Esophagus (tissue), 2 donors: Measurements from ENCODE around the gene HTR2C. TPM values are rescaled to one million over a fixed set of nuclear protein-coding genes. Genes with fewer than 3 reads are reported as not detected.
"Not testable (repeated sequence)": the region's sequence is repeated elsewhere in the genome, so short reads cannot be mapped to it uniquely, and the experiment has no call there.

Source experiments
- H3K27ac ChIP-seq, 2 donors: one replicate each; pipeline ENCODE4 v1.5.1; 2013; ENCODE audit warnings: low read depth in 2 of 2, mild to moderate bottlenecking in 2 of 2, inconsistent platforms in 1 of 2, low read length in 1 of 2, moderate library complexity in 1 of 2
- H3K27me3 ChIP-seq, 2 donors: one replicate each; pipeline ENCODE4 v1.6.1; 2013; ENCODE audit warnings: low read length in 2 of 2, control low read depth in 1 of 2, mild to moderate bottlenecking in 1 of 2; ENCODE audit not compliant: insufficient read depth in 2 of 2, control insufficient read depth in 1 of 2
- H3K36me3 ChIP-seq, 2 donors: one replicate each; pipeline ENCODE4 v1.6.1; 2013; ENCODE audit warnings: low read length in 1 of 2; ENCODE audit not compliant: control insufficient read depth in 2 of 2, insufficient read depth in 2 of 2
- H3K4me1 ChIP-seq, 2 donors: one replicate each; pipeline ENCODE4 v1.6.1; 2013; ENCODE audit warnings: low read length in 1 of 2; ENCODE audit not compliant: control insufficient read depth in 2 of 2, insufficient read depth in 2 of 2
- H3K4me3 ChIP-seq, 2 donors: one replicate each; pipeline ENCODE4 v1.5.1; 2013; ENCODE audit warnings: low read length in 2 of 2, mild to moderate bottlenecking in 2 of 2, low read depth in 1 of 2, moderate library complexity in 1 of 2
- H3K9me3 ChIP-seq, 2 donors: one replicate each; pipeline ENCODE4 v1.6.1; 2013; ENCODE audit warnings: mild to moderate bottlenecking in 2 of 2, low read depth in 1 of 2, low read length in 1 of 2, moderate library complexity in 1 of 2; ENCODE audit not compliant: control insufficient read depth in 2 of 2, insufficient read depth in 1 of 2
- WGBS, 2 donors: extraction: QIAGEN DNeasy Blood & Tissue Kit; methylation state at CpG; one replicate each; pipeline ENCODE4 v1.1.7; 2013; 5-methylcytosine and 5-hydroxymethylcytosine counted together
- polyA plus RNA-seq, 2 donors: library from polyadenylated mRNA; stranded (reverse); fragments of 200-250 nt; gene quantifications; one replicate each; pipeline ENCODE4 v1.2.3, GENCODE V29; 2013
- donor health status: healthy with polysubstance abuse.
- donor health status: Bipolar disorder and iron deficiency.

The HTR2C gene
- polyA plus RNA-seq, 2 donors, result 0.01 TPM; not detected in 1

DNA sequence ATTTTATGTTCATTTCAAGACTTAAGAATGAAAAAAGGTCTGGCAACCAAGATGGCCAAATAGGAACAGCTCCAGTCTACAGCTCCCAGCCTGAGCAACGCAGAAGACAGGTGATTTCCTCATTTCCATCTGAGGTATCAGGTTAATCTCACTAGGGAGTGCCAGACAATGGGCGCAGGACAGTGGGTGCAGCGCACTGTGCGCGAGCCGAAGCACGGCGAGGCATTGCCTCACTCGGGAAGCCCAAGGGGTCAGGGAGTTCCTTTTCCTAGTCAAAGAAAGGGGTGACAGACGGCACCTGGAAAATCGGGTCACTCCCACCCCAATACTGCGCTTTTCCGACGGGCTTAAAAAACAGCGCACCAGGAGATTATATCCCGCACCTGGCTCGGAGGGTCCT lies 116.6 kb downstream of the HTR2C start:
- 90 to 91% methylated on average over 11 to 12 of the region's 17 CpGs for WGBS, 2 donors
- not testable (repeated sequence) for H3K4me1 ChIP-seq, H3K36me3 ChIP-seq, H3K4me3 ChIP-seq, H3K27ac ChIP-seq, H3K9me3 ChIP-seq, H3K27me3 ChIP-seq

DNA sequence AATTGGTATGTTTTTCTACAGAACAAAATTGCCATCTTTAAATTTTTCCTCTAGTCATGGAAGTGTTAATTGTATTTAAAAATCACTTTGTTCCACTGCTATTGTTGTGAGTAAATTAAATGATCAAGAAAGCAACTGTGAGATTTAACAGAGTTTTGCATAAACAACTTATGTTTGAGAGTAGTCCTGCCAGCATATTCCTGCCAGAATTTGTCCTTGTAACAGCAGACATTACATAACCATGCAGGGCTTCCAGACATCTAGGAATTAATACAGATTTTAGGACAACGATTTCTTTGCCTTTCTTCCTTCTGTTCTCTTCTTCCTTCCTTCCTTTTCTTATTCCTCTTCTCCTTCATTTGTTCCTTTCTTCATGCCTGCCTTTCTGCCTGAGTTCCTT lies 125.5 kb downstream of the HTR2C start:
- no peak overlapping the region for H3K27ac ChIP-seq
- 29 to 39% methylated on average over 1 of the region's 1 CpG for WGBS, 2 donors
- H3K4me1 ChIP-seq, result no peaks in the 10 kb centered on the region
- no peak overlapping the region for H3K4me3 ChIP-seq
- H3K36me3 ChIP-seq, result no peaks in the 10 kb centered on the region
- H3K9me3 ChIP-seq, result no peaks in the 10 kb centered on the region
- H3K27me3 ChIP-seq, result no peaks in the 10 kb centered on the region

DNA sequence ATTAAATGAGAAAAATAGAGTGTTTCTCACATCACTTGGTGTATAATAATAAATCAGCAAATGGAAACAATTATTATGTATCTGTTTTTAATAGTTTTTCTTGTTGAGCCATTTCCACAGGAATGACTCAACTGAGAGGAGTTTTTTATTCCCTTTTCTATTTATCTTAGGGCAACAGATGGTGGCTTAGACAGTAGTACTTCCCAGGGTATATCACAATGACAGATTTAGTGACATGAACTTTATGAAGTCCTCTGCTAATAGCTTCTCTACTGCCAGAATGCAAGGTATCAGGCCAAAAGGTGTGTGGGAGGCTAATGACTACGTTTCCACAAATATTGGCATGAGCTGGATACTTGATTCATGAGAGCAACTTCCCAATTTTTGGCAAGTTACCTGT lies 126.7 kb downstream of the HTR2C start:
- Histone ChIP-seq H3K4me3 (no peak overlapping the region), H3K27me3 (no peaks in the 10 kb centered on the region), H3K4me1 (no peaks in the 10 kb centered on the region), H3K36me3 (no peaks in the 10 kb centered on the region), H3K9me3 (no peaks in the 10 kb centered on the region), H3K27ac (no peak overlapping the region)
- 16 to 17% methylated on average over 1 of the region's 1 CpG for WGBS, 2 donors

DNA sequence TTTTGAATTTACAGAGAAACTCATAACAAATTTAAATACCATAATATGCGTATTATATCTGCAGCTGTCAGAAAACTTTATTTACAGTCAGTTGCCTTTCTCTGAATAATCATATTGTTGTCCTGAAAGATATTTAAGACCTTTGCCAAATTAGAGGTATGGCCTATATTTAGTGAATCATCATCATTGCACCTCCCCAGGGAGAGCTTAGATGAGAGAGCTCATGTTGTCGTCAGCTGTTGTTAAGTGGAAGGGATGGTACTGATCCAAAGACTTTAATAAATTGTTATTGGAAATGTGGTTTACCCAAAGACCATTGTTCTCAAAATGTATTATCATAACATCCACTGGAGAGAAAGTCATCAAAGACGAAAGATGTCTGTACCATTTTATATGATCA lies 128.6 kb downstream of the HTR2C start:
- Histone ChIP-seq H3K4me1 (no peaks in the 10 kb centered on the region), H3K36me3 (no peaks in the 10 kb centered on the region), H3K9me3 (no peaks in the 10 kb centered on the region), H3K27me3 (no peaks in the 10 kb centered on the region), H3K27ac (no peak overlapping the region), H3K4me3 (no peak overlapping the region)
- WGBS, 2 donors, result 68 to 91% methylated on average over 3 of the region's 3 CpGs

DNA sequence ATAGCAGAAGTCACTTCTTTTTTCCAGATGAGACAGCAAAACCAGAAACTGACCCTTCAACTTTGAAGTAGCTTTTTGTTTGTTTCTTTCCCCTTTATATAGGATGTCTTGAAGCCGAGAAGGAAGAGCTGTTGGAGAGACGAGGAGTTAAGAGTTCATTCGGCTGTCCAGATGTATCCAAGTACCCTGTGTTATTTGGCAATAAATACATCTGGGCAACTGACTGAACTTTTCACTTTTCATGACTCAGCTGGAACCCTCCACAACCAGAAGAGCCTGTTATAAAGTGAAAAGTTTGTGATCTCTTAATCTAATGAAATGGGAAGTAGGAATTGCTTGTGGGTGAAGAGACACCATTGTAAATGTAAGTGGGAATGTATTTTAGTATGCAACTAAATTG lies 131.2 kb downstream of the HTR2C start:
- H3K9me3 ChIP-seq, result no peaks in the 10 kb centered on the region
- H3K27me3 ChIP-seq, result no peaks in the 10 kb centered on the region
- WGBS, 2 donors, result 53 to 56% methylated on average over 3 of the region's 3 CpGs
- no peak overlapping the region for H3K4me3 ChIP-seq
- H3K36me3 ChIP-seq, result no peaks in the 10 kb centered on the region
- H3K27ac ChIP-seq, result no peak overlapping the region
- no peaks in the 10 kb centered on the region for H3K4me1 ChIP-seq

DNA sequence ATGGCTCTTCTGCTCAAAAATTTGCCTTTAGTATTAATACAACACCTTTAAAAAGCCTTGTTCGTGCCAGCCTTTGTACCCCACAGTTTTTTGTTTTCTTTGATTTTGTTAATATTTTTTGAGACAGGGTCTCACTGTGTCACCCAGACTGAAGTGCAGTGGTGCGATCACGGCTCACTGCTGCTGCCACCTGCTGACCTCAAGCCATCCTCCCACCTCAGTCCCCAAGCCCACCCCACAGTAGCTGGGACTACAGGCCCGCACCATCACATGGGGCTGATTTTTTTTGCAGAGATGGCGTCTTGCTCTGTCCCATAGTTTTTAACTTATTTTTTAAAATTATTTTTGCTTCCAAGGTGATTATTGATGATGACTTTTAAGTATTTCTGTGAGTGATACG lies 134.0 kb downstream of the HTR2C start:
- Histone ChIP-seq H3K36me3 (no peaks in the 10 kb centered on the region), H3K27me3 (no peaks in the 10 kb centered on the region), H3K27ac (no peak overlapping the region), H3K4me3 (no peak overlapping the region), H3K9me3 (no peaks in the 10 kb centered on the region), H3K4me1 (no peaks in the 10 kb centered on the region)
- 42 to 50% methylated on average over 6 of the region's 6 CpGs for WGBS, 2 donors

DNA sequence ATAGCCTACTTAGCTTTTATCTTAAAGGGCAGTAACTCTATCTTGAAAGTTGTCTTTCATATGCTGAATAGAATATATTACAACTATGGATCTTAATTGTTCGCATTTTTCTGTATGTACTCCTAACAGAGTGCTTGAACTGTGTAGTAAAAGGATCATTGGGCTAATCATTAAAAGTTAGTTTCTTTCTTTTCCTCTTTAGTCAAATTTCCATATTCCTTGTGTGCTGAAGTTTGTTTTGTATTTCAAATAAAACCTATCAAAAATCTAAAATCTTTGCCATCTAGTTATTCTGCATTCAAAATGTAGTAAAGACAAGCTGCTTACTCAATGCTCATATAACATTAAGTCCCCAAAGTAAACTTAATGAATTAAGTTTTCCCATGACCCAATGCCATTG lies 182.7 kb downstream of the HTR2C start:
- WGBS, 2 donors, result 71 to 82% methylated on average over 1 of the region's 1 CpG
- Histone ChIP-seq H3K9me3 (no peaks in the 10 kb centered on the region), H3K4me3 (no peak overlapping the region), H3K4me1 (no peaks in the 10 kb centered on the region), H3K27me3 (no peaks in the 10 kb centered on the region), H3K36me3 (no peaks in the 10 kb centered on the region), H3K27ac (no peak overlapping the region)

DNA sequence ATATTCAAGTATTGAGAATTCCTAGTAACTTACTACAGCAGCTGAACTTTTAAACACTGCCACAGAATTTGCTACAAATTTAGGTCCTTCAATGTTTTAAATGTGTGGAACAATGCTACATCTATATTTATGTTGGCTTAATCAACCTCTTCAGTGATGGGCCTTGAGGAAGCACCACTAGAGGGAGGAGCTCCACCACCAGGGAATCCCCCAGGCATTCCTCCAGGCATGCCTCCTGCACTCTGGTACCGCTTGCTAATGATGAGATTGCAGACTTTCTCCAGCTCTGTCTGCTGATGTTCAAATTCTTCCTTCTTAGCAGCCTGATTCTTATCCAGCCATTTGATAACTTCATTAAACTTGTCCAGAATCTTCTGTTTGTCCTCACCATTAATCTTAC lies 190.8 kb downstream of the HTR2C start:
- no peaks in the 10 kb centered on the region for H3K36me3 ChIP-seq
- 53 to 69% methylated on average over 1 of the region's 1 CpG for WGBS, 2 donors
- no peaks in the 10 kb centered on the region for H3K4me1 ChIP-seq
- H3K9me3 ChIP-seq, result no peaks in the 10 kb centered on the region
- no peaks in the 10 kb centered on the region for H3K27me3 ChIP-seq
- H3K27ac ChIP-seq, result no peak overlapping the region
- H3K4me3 ChIP-seq, result no peak overlapping the region

DNA sequence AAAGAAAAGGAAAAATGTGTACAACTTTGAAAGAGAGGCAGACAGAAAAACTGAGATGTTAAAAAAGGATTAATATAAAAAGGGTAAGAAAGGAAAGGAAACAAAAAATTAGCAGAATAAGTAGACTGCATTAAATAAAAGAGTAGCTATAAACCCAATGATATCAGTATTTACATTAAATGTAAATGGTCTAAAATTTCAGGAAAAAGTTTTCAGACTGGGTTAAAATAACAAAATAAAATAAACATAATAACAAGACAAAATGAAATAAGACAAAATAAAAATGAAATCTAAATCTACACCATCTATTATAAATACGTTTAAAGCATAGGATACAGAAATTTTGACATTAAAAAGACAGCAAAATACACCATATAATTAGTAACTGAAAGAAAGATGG lies 199.0 kb downstream of the HTR2C start:
- no peak overlapping the region for H3K27ac ChIP-seq

DNA sequence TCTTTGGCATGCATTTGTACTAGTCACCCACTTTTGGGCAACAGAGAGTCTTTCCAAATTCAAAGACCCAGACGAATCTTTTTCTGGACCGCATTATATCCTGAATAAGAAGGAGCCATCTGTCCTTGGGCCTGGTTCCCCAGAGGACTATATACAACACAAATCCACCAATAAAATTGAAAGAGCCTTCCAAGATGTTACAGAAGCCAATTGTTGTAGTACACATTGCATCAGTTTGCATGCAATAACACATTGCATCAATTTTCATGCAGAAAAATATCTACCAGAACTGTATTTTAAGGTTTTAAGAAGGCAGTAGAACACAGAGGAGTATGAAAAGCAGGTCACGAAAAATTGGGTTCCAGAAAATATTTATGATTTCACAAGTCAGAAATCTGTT lies 203.2 kb downstream of the HTR2C start:
- Histone ChIP-seq H3K4me1 (no peaks in the 10 kb centered on the region), H3K27me3 (no peaks in the 10 kb centered on the region), H3K27ac (no peak overlapping the region), H3K9me3 (no peaks in the 10 kb centered on the region), H3K4me3 (no peak overlapping the region), H3K36me3 (no peaks in the 10 kb centered on the region)
- WGBS, 2 donors, result 77 to 83% methylated on average over 3 of the region's 3 CpGs

More for the DNA sequence above, 199.0 kb downstream of the HTR2C start:
- Histone ChIP-seq H3K36me3 (no peaks in the 10 kb centered on the region), H3K4me1 (no peaks in the 10 kb centered on the region), H3K27me3 (no peaks in the 10 kb centered on the region), H3K4me3 (no peak overlapping the region), H3K9me3 (no peaks in the 10 kb centered on the region)
- WGBS, 2 donors, result 35 to 45% methylated on average over 1 of the region's 1 CpG
